ENCODE data around the gene NUDT3.

GRCh38 chr6:34423254-34423653 is 30.8 kb upstream of the NUDT3 start:
- TF ChIP-seq, protein P1, sequence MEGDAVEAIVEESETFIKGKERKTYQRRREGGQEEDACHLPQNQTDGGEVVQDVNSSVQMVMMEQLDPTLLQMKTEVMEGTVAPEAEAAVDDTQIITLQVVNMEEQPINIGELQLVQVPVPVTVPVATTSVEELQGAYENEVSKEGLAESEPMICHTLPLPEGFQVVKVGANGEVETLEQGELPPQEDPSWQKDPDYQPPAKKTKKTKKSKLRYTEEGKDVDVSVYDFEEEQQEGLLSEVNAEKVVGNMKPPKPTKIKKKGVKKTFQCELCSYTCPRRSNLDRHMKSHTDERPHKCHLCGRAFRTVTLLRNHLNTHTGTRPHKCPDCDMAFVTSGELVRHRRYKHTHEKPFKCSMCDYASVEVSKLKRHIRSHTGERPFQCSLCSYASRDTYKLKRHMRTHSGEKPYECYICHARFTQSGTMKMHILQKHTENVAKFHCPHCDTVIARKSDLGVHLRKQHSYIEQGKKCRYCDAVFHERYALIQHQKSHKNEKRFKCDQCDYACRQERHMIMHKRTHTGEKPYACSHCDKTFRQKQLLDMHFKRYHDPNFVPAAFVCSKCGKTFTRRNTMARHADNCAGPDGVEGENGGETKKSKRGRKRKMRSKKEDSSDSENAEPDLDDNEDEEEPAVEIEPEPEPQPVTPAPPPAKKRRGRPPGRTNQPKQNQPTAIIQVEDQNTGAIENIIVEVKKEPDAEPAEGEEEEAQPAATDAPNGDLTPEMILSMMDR (IDR thresholded peaks at IDR 0.05; ENCODE audit: low read length), result no peak
- no peak for TF ChIP-seq EZH2 (IDR thresholded peaks at IDR 0.05; ENCODE audit: borderline replicate concordance, low read length)

Data from OCI-LY1 (cell line).